IPS-18c (cell line): ENCODE measurements around the gene ZNF516.

Source experiments
- H3K4me3 ChIP-seq: 2 replicates; pipeline ENCODE4 v1.7.0; 2013; ENCODE audit warnings: low read depth, mild to moderate bottlenecking, low read length, moderate library complexity; ENCODE audit not compliant: insufficient read depth
- H3K9me3 ChIP-seq: one replicate; pipeline ENCODE4 v1.6.1; 2013; ENCODE audit warnings: mild to moderate bottlenecking, low read length, moderate library complexity; ENCODE audit not compliant: control insufficient read depth, insufficient read depth

Gene ZNF516

GRCh38 chr18:76455003-76455676 lies 39.9 kb downstream of the ZNF516 start:
- H3K9me3 ChIP-seq: no peaks in the 10 kb centered on the region

GRCh38 chr18:76454418-76454817 lies 40.6 kb downstream of the ZNF516 start:
- Histone ChIP-seq H3K4me3 (no peak overlapping the region), H3K9me3 (no peaks in the 10 kb centered on the region)

More at GRCh38 chr18:76455003-76455676, 39.9 kb downstream of the ZNF516 start:
- H3K4me3 ChIP-seq: no peak overlapping the region

- Histone ChIP-seq H3K9me3 (no peaks in the 10 kb centered on the region), H3K4me3 (no peak overlapping the region)
Measured at GRCh38 chr18:76453932-76454331, 41.1 kb downstream of the ZNF516 start.

- H3K4me3 ChIP-seq: no peak overlapping the region
- H3K9me3 ChIP-seq: no peaks in the 10 kb centered on the region
Measured at GRCh38 chr18:76453057-76453561, 41.9 kb downstream of the ZNF516 start.

- Histone ChIP-seq H3K9me3 (no peaks in the 10 kb centered on the region), H3K4me3 (0 out of 2 replicates have a peak overlapping the region, but pooled peaks have one; percentile 30)
Measured at GRCh38 chr18:76452357-76452756, 42.7 kb downstream of the ZNF516 start.

- H3K4me3 ChIP-seq: peak overlapping the region; percentile 32; the same call in 1 of the 2 replicates
- no peaks in the 10 kb centered on the region for H3K9me3 ChIP-seq
Measured at GRCh38 chr18:76451396-76452331, 43.4 kb downstream of the ZNF516 start.

- Histone ChIP-seq H3K9me3 (no peaks in the 10 kb centered on the region), H3K4me3 (peak overlapping the region; percentile 32)
Measured at GRCh38 chr18:76450452-76451395, 44.3 kb downstream of the ZNF516 start.

- no peak overlapping the region for H3K4me3 ChIP-seq
Measured at GRCh38 chr18:76449111-76449453, 46.0 kb downstream of the ZNF516 start.

GRCh38 chr18:76448256-76449110 lies 46.6 kb downstream of the ZNF516 start:
- Histone ChIP-seq H3K4me3 (no peak overlapping the region), H3K9me3 (no peaks in the 10 kb centered on the region)

More at GRCh38 chr18:76449111-76449453, 46.0 kb downstream of the ZNF516 start:
- H3K9me3 ChIP-seq: no peaks in the 10 kb centered on the region

- Histone ChIP-seq H3K9me3 (no peaks in the 10 kb centered on the region), H3K4me3 (no peak overlapping the region)
Measured at GRCh38 chr18:76447258-76447890, 47.7 kb downstream of the ZNF516 start.

- no peaks in the 10 kb centered on the region for H3K9me3 ChIP-seq
- H3K4me3 ChIP-seq: no peak overlapping the region
Measured at GRCh38 chr18:76446321-76447257, 48.5 kb downstream of the ZNF516 start.

- no peak overlapping the region for H3K4me3 ChIP-seq
- H3K9me3 ChIP-seq: no peaks in the 10 kb centered on the region
Measured at GRCh38 chr18:76445741-76446232, 49.3 kb downstream of the ZNF516 start.

- no peaks in the 10 kb centered on the region for H3K9me3 ChIP-seq
- no peak overlapping the region for H3K4me3 ChIP-seq
Measured at GRCh38 chr18:76445275-76445674, 49.8 kb downstream of the ZNF516 start.

- no peak overlapping the region for H3K4me3 ChIP-seq
- no peaks in the 10 kb centered on the region for H3K9me3 ChIP-seq
Measured at GRCh38 chr18:76444446-76445105, 50.5 kb downstream of the ZNF516 start.
